ENCODE results near the gene ERC2. TPM values are rescaled to one million over a fixed set of nuclear protein-coding genes. Genes with fewer than 3 reads are reported as not detected.

ERC2 gene
- total RNA-seq, 1 donor from 2014 or later, result 0.32 TPM

GRCh38 chr3:55690177-55690576, 778.1 kb downstream of the ERC2 start:
- no peak for DNase-seq (ENCODE audit: low read depth)

- DNase-seq (ENCODE audit: low read depth), result no peak
Measured at GRCh38 chr3:55688154-55688553, 780.1 kb downstream of the ERC2 start.

- DNase-seq (ENCODE audit: low read depth), result no peak
Measured at GRCh38 chr3:55687526-55687925, 780.7 kb downstream of the ERC2 start.

- peak; percentile 28 for DNase-seq (ENCODE audit: low read depth)
Measured at GRCh38 chr3:55686426-55687254, 781.6 kb downstream of the ERC2 start.

GRCh38 chr3:55683666-55684270, 784.5 kb downstream of the ERC2 start:
- no peak for DNase-seq (ENCODE audit: low read depth)

- DNase-seq (ENCODE audit: low read depth), result no peak
Measured at GRCh38 chr3:55682461-55682860, 785.8 kb downstream of the ERC2 start.

GRCh38 chr3:55678546-55679216, 789.6 kb downstream of the ERC2 start:
- no peak for DNase-seq (ENCODE audit: low read depth)

GRCh38 chr3:55676643-55677042, 791.6 kb downstream of the ERC2 start:
- no peak for DNase-seq (ENCODE audit: low read depth)

- DNase-seq (ENCODE audit: low read depth), result no peak
Measured at GRCh38 chr3:55675478-55675877, 792.8 kb downstream of the ERC2 start.

GRCh38 chr3:55673764-55674163, 794.5 kb downstream of the ERC2 start:
- DNase-seq (ENCODE audit: low read depth), result no peak

GRCh38 chr3:55669133-55669532, 799.1 kb downstream of the ERC2 start:
- no peak for DNase-seq (ENCODE audit: low read depth)

- peak; percentile 71 for DNase-seq (ENCODE audit: low read depth)
Measured at GRCh38 chr3:55668359-55668758, 799.9 kb downstream of the ERC2 start.

- DNase-seq (ENCODE audit: low read depth), result no peak
Measured at GRCh38 chr3:55664387-55664786, 803.9 kb downstream of the ERC2 start.

GRCh38 chr3:55662683-55663082, 805.6 kb downstream of the ERC2 start:
- DNase-seq (ENCODE audit: low read depth), result no peak

- DNase-seq (ENCODE audit: low read depth), result no peak
Measured at GRCh38 chr3:55661571-55661970, 806.7 kb downstream of the ERC2 start.

GRCh38 chr3:55661141-55661540, 807.1 kb downstream of the ERC2 start:
- no peak for DNase-seq (ENCODE audit: low read depth)

- DNase-seq (ENCODE audit: low read depth), result no peak
Measured at GRCh38 chr3:55660642-55661041, 807.6 kb downstream of the ERC2 start.

- no peak for DNase-seq (ENCODE audit: low read depth)
Measured at GRCh38 chr3:55659701-55660100, 808.6 kb downstream of the ERC2 start.

- DNase-seq (ENCODE audit: low read depth), result peak; percentile 16
Measured at GRCh38 chr3:55658690-55659562, 809.3 kb downstream of the ERC2 start.

GRCh38 chr3:55658270-55658669, 810.0 kb downstream of the ERC2 start:
- DNase-seq (ENCODE audit: low read depth), result no peak

- no peak for DNase-seq (ENCODE audit: low read depth)
Measured at GRCh38 chr3:55655544-55655943, 812.7 kb downstream of the ERC2 start.

All from myocyte (in vitro differentiated cells).